ENCODE results near the gene SYAP1. TPM values are rescaled to one million over a fixed set of nuclear protein-coding genes. Genes with fewer than 3 reads are reported as not detected.
A peak's percentile ranks its signal among the peaks of the same experiment; 100 is the strongest.

Gene SYAP1
- total RNA-seq, 2 donors from 2014 or later: 23.9 to 39.4 TPM

- Histone ChIP-seq H3K9me3 (no peaks in the 10 kb centered on the region), H3K27ac (no peak overlapping the region), H3K4me1 (replicated peaks) (no peaks in the 10 kb centered on the region), H3K27me3 (replicated peaks; ENCODE audit: insufficient read depth) (no peaks in the 10 kb centered on the region), H3K36me3 (no peaks in the 10 kb centered on the region), H3K4me3 (no peak overlapping the region)
- intact Hi-C loops (cut with DNase I): no loop called here
- 92% methylated on average over 4 of the region's 4 CpGs for WGBS
- no peak for TF ChIP-seq POLR2AphosphoS5 (IDR thresholded peaks at IDR 0.05)
- TF ChIP-seq, protein P1, sequence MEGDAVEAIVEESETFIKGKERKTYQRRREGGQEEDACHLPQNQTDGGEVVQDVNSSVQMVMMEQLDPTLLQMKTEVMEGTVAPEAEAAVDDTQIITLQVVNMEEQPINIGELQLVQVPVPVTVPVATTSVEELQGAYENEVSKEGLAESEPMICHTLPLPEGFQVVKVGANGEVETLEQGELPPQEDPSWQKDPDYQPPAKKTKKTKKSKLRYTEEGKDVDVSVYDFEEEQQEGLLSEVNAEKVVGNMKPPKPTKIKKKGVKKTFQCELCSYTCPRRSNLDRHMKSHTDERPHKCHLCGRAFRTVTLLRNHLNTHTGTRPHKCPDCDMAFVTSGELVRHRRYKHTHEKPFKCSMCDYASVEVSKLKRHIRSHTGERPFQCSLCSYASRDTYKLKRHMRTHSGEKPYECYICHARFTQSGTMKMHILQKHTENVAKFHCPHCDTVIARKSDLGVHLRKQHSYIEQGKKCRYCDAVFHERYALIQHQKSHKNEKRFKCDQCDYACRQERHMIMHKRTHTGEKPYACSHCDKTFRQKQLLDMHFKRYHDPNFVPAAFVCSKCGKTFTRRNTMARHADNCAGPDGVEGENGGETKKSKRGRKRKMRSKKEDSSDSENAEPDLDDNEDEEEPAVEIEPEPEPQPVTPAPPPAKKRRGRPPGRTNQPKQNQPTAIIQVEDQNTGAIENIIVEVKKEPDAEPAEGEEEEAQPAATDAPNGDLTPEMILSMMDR (IDR thresholded peaks at IDR 0.05): no peak
- no peak for TF ChIP-seq POLR2A (IDR thresholded peaks at IDR 0.05)
- DNase-seq (ENCODE audit: low spot score): no peak
Measured at GRCh38 chrX:16796298-16796697, 76.9 kb downstream of the SYAP1 start.

- Histone ChIP-seq H3K36me3 (no peaks in the 10 kb centered on the region), H3K4me3 (no peak overlapping the region), H3K27ac (no peak overlapping the region), H3K4me1 (replicated peaks) (no peaks in the 10 kb centered on the region), H3K27me3 (replicated peaks; ENCODE audit: insufficient read depth) (no peaks in the 10 kb centered on the region), H3K9me3 (no peaks in the 10 kb centered on the region)
- no peak for TF ChIP-seq POLR2A (IDR thresholded peaks at IDR 0.05)
- TF ChIP-seq, protein P1 (IDR thresholded peaks at IDR 0.05): no peak
- TF ChIP-seq POLR2AphosphoS5 (IDR thresholded peaks at IDR 0.05): no peak
- intact Hi-C loops (cut with DNase I): no loop called here
- 74% methylated on average over 5 of the region's 5 CpGs for WGBS
- DNase-seq (ENCODE audit: low spot score): no peak
Measured at GRCh38 chrX:16797358-16797757, 77.9 kb downstream of the SYAP1 start.

- Histone ChIP-seq H3K4me1 (replicated peaks) (no peaks in the 10 kb centered on the region), H3K4me3 (no peak overlapping the region), H3K27ac (no peak overlapping the region), H3K27me3 (replicated peaks; ENCODE audit: insufficient read depth) (no peaks in the 10 kb centered on the region), H3K9me3 (no peaks in the 10 kb centered on the region), H3K36me3 (no peaks in the 10 kb centered on the region)
- intact Hi-C loops (cut with DNase I): no loop called here
- no peak for DNase-seq (ENCODE audit: low spot score)
- WGBS: 88% methylated on average over 4 of the region's 4 CpGs
- TF ChIP-seq, protein P1 (IDR thresholded peaks at IDR 0.05): no peak
- TF ChIP-seq POLR2AphosphoS5 (IDR thresholded peaks at IDR 0.05) (no peak), POLR2A (IDR thresholded peaks at IDR 0.05) (no peak)
Measured at GRCh38 chrX:16797841-16798240, 78.4 kb downstream of the SYAP1 start.

- Histone ChIP-seq H3K27me3 (replicated peaks; ENCODE audit: insufficient read depth) (no peaks in the 10 kb centered on the region), H3K4me1 (replicated peaks) (no peaks in the 10 kb centered on the region), H3K9me3 (no peaks in the 10 kb centered on the region), H3K27ac (no peak overlapping the region), H3K4me3 (no peak overlapping the region), H3K36me3 (no peaks in the 10 kb centered on the region)
- 90% methylated on average over 7 of the region's 8 CpGs for WGBS
- no peak for DNase-seq (ENCODE audit: low spot score)
- intact Hi-C loops (cut with DNase I): no loop called here
- no peak for TF ChIP-seq POLR2AphosphoS5 (IDR thresholded peaks at IDR 0.05)
- no peak for TF ChIP-seq POLR2A (IDR thresholded peaks at IDR 0.05)
- TF ChIP-seq, protein P1 (IDR thresholded peaks at IDR 0.05): no peak
Measured at GRCh38 chrX:16804923-16805464, 85.6 kb downstream of the SYAP1 start.

DNA sequence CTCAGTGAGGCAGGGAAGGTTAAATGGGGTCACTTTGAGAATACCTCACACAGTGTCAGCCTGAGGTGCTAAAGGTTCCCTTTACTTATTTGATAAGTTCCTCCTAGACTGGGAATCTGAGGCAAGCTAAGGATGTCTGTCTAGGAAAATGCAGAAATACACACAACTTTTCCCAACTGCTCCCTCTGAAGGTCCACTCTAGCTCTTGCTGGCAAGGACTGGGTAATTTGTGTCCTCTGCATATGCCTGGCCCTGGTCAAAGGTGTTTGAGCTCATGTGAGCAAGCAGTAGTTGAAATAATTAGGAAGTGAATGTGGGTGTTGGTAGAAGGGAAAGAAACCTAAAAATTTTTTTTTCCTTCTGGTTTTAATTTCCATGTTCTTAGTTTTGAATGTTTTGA, 88.1 kb downstream of the SYAP1 start:
- Histone ChIP-seq H3K4me3 (no peak overlapping the region), H3K27ac (peak overlapping the region in 1 of 2 donors; percentile 26), H3K36me3 (no peaks in the 10 kb centered on the region), H3K4me1 (replicated peaks) (no peaks in the 10 kb centered on the region), H3K9me3 (no peaks in the 10 kb centered on the region), H3K27me3 (replicated peaks; ENCODE audit: insufficient read depth) (no peaks in the 10 kb centered on the region)
- intact Hi-C loops (cut with DNase I): no loop called here
- DNase-seq (ENCODE audit: low spot score): no peak
- TF ChIP-seq, protein P1 (IDR thresholded peaks at IDR 0.05): peak in 1 of 4 experiments; percentile 27
- no peak for TF ChIP-seq POLR2AphosphoS5 (IDR thresholded peaks at IDR 0.05)
